Measurements from ENCODE around the gene SAMD14. TPM values are rescaled to one million over a fixed set of nuclear protein-coding genes. Genes with fewer than 3 reads are reported as not detected.
A peak's percentile ranks its signal among the peaks of the same experiment; 100 is the strongest.

The SAMD14 gene
- total and polyA plus RNA-seq, 4 donors: 13.2 to 91.6 (median 47.0) TPM

- DNase-seq (ENCODE audit: low read depth in 4 of 6, low spot score in 6 of 6): peak in 1 of 6 donors; percentile 73
- Histone ChIP-seq H3K27ac (ENCODE audit: low read depth, low read length) (no peak overlapping the region), H3K4me3 (ENCODE audit: low read depth, low read length) (no peak overlapping the region), H3K36me3 (ENCODE audit: control insufficient read depth, insufficient read depth, low read length) (peaks cover 18% of the 10 kb centered on the region), H3K4me1 (ENCODE audit: control insufficient read depth, insufficient read depth, low read length) (peaks cover 50% of the 10 kb centered on the region), H3K27me3 (ENCODE audit: control insufficient read depth, insufficient read depth, low read length) (peaks cover 6% of the 10 kb centered on the region), H3K9me3 (ENCODE audit: control insufficient read depth, insufficient read depth, low read length) (no peaks in the 10 kb centered on the region)
- WGBS (ENCODE audit: insufficient coverage): 92% methylated on average over 7 of the region's 9 CpGs
Measured at GRCh38 chr17:50060951-50061712, 68.8 kb downstream of the SAMD14 start.

Other genes with a start within 250 kb of the SAMD14 start
- not detected for gene DLX4, start 161.0 kb downstream of the SAMD14 start, total RNA-seq
- under 1 TPM in 1 of 2 donors, not detected in 1; 0.42 TPM for gene DLX4, start 161.0 kb downstream of the SAMD14 start, polyA plus RNA-seq (ENCODE audit: insufficient read length in 2 of 2)
- under 1 TPM in 1 of 2 donors, not detected in 1; 0.44 TPM for gene DLX3, start 134.9 kb downstream of the SAMD14 start, total RNA-seq
- gene DLX3, start 134.9 kb downstream of the SAMD14 start, polyA plus RNA-seq (ENCODE audit: insufficient read length in 2 of 2): under 1 TPM; 0.10 to 0.39 TPM
- gene ITGA3, start 74.0 kb downstream of the SAMD14 start, total RNA-seq: 10 to 100 TPM; 23.4 to 28.3 TPM
- gene ITGA3, start 74.0 kb downstream of the SAMD14 start, polyA plus RNA-seq (ENCODE audit: insufficient read length in 2 of 2): 10 to 100 TPM; 23.5 to 34.4 TPM
- gene PDK2, start 34.8 kb downstream of the SAMD14 start, total RNA-seq: 10 to 100 TPM; 14.7 to 32.6 TPM
- 10 to 100 TPM; 52.8 to 56.1 TPM for gene PDK2, start 34.8 kb downstream of the SAMD14 start, polyA plus RNA-seq (ENCODE audit: insufficient read length in 2 of 2)
- gene PPP1R9B, start 20.5 kb upstream of the SAMD14 start, total RNA-seq: 10 to 100 TPM; 23.7 to 40.8 TPM
- gene PPP1R9B, start 20.5 kb upstream of the SAMD14 start, polyA plus RNA-seq (ENCODE audit: insufficient read length in 2 of 2): 100 to 1,000 TPM; 102 TPM
- gene SGCA, start 35.8 kb upstream of the SAMD14 start, total RNA-seq: under 1 TPM; 0.72 to 0.99 TPM
- 1 to 10 TPM; 1.4 to 3.0 TPM for gene SGCA, start 35.8 kb upstream of the SAMD14 start, polyA plus RNA-seq (ENCODE audit: insufficient read length in 2 of 2)
- gene COL1A1, start 71.5 kb upstream of the SAMD14 start, total RNA-seq: 1,000 to 10,000 TPM; 1,525 to 2,315 TPM
- 1,000 to 10,000 TPM in 1 of 2 donors, 100 to 1,000 TPM in 1; 586 to 1,058 TPM for gene COL1A1, start 71.5 kb upstream of the SAMD14 start, polyA plus RNA-seq (ENCODE audit: insufficient read length in 2 of 2)
- gene TMEM92, start 144.3 kb upstream of the SAMD14 start, total RNA-seq: 1 to 10 TPM; 1.2 to 3.3 TPM
- 1 to 10 TPM in 1 of 2 donors, under 1 TPM in 1; 0.49 to 3.0 TPM for gene TMEM92, start 144.3 kb upstream of the SAMD14 start, polyA plus RNA-seq (ENCODE audit: insufficient read length in 2 of 2)
- 10 to 100 TPM; 15.8 to 35.9 TPM for gene XYLT2, start 216.0 kb upstream of the SAMD14 start, total RNA-seq
- 10 to 100 TPM; 15.3 to 26.3 TPM for gene XYLT2, start 216.0 kb upstream of the SAMD14 start, polyA plus RNA-seq (ENCODE audit: insufficient read length in 2 of 2)
- 10 to 100 TPM; 45.3 to 98.7 TPM for gene MRPL27, start 243.0 kb upstream of the SAMD14 start, total RNA-seq
- gene MRPL27, start 243.0 kb upstream of the SAMD14 start, polyA plus RNA-seq (ENCODE audit: insufficient read length in 2 of 2): 10 to 100 TPM; 70.1 to 76.7 TPM
- gene EME1, start 243.1 kb upstream of the SAMD14 start, total RNA-seq: 1 to 10 TPM; 3.1 to 5.5 TPM
- 1 to 10 TPM; 6.8 to 7.5 TPM for gene EME1, start 243.1 kb upstream of the SAMD14 start, polyA plus RNA-seq (ENCODE audit: insufficient read length in 2 of 2)

Measured in spinal cord (tissue), 10 donors.